HepG2 (cell line): Measurements from ENCODE around the gene CRYAA. TPM values are rescaled to one million over a fixed set of nuclear protein-coding genes. Genes with fewer than 3 reads are reported as not detected.

Experiments used
- ATAC-seq: fragments of 200-7000 bp; cut with Tn5 transposase; 3 replicates; pipeline ENCODE4 v1.9.1; 2020; ENCODE audit warnings: mild to moderate bottlenecking, moderate library complexity
- BruUV-seq: library from RNA; stranded (reverse); fragments of 400-500 nt; replicated peaks from 2 replicates; lab custom pipeline; 2021; lab: Mats Ljungman, UMichigan
- CTCF ChIA-PET: fragments of 300-600 bp; formaldehyde crosslinking; extraction: SDS; loops from one replicate; lab custom pipeline; 2021; ENCODE audit warnings: low total read pairs, inconsistent platforms, low intra/inter-chr PET ratio; lab: Yijun Ruan, JAX
- POLR2A ChIA-PET: fragments of 350-600 bp; sonication (Branson Sonifier 250); formaldehyde crosslinking; loops from one replicate; lab custom pipeline; 2020; ENCODE audit warnings: antibody characterized with exemption, inconsistent platforms; lab: Yijun Ruan, JAX
- DNase-seq: peaks from one replicate; pipeline ENCODE4 v3.0.0-alpha.2; 2015; ENCODE audit warnings: low spot score
- FAIRE-seq: peaks from 3 replicates; lab custom pipeline; 2011; peaks lifted over from hg19 to GRCh38; lab: Jason Lieb, UNC
- H2AFZ ChIP-seq: one replicate; pipeline ENCODE4 v1.6.1; 2011; ENCODE audit warnings: low read length, inconsistent platforms
- H3K27ac ChIP-seq: fragments of 300-600 bp; 3 replicates; pipeline ENCODE4 v1.8.0; 2011; ENCODE audit warnings: mixed run types, mild to moderate bottlenecking, mixed read lengths, low read length, inconsistent platforms; ENCODE audit not compliant: insufficient read depth; ENCODE audit errors: extremely low read length
- H3K27me3 ChIP-seq, 2 experiments: fragments of 200-600 bp in 1 of 2; 2 replicates in 1 of 2; 3 replicates in 1 of 2; pipeline versions ENCODE4 v1.6.0 to v1.8.0; 2011; ENCODE audit warnings: low read length in 2 of 2, mild to moderate bottlenecking in 2 of 2, moderate library complexity in 2 of 2, inconsistent platforms in 1 of 2; ENCODE audit not compliant: insufficient read depth in 2 of 2, control insufficient read depth in 1 of 2
- H3K36me3 ChIP-seq, 2 experiments: fragments of 200-600 bp in 1 of 2; replicated peaks in 1 of 2; 2 replicates in 1 of 2; 3 replicates in 1 of 2; pipeline versions ENCODE4 v1.5.1 to v1.8.0; 2011; ENCODE audit warnings: low read length in 2 of 2, inconsistent platforms in 1 of 2; ENCODE audit not compliant: insufficient read depth in 2 of 2, control insufficient read depth in 1 of 2
- H3K4me1 ChIP-seq: 2 replicates; pipeline ENCODE4 v1.5.1; 2012; ENCODE audit warnings: low read length, inconsistent platforms; ENCODE audit not compliant: insufficient read depth
- H3K4me2 ChIP-seq: 2 replicates; pipeline ENCODE4 v1.6.0; 2011; ENCODE audit warnings: low read depth, low read length, inconsistent platforms
- H3K4me3 ChIP-seq, 3 experiments: fragments of 200-600 bp in 1 of 3; sonication (generic), shearing (Covaris generic) in 1 of 3; replicated peaks in 1 of 3; 2 replicates each; pipeline ENCODE4 v1.5.1; 2011 to 2016; ENCODE audit warnings: low read length in 3 of 3, inconsistent platforms in 2 of 3, low read depth in 2 of 3, mild to moderate bottlenecking in 2 of 3, control low read depth in 1 of 3, mixed read lengths in 1 of 3; ENCODE audit not compliant: insufficient read depth in 1 of 3
- H3K79me2 ChIP-seq: one replicate; pipeline ENCODE4 v1.6.1; 2011; ENCODE audit warnings: low read length, inconsistent platforms; ENCODE audit not compliant: insufficient read depth
- H3K9ac ChIP-seq: 2 replicates; pipeline ENCODE4 v1.6.0; 2011; ENCODE audit warnings: mild to moderate bottlenecking, low read depth, low read length, inconsistent platforms; ENCODE audit not compliant: insufficient read depth
- H3K9me3 ChIP-seq: 2 replicates; pipeline ENCODE4 v1.5.1; 2012; ENCODE audit warnings: mild to moderate bottlenecking, low read length
- H4K20me1 ChIP-seq: 2 replicates; pipeline ENCODE4 v1.6.0; 2011; ENCODE audit warnings: inconsistent platforms, mild to moderate bottlenecking, low read length, moderate library complexity; ENCODE audit not compliant: insufficient read depth
- HMG20A ChIP-seq: IDR thresholded peaks from 2 replicates; pipeline ENCODE4 v1.6.1; 2016; ENCODE audit warnings: borderline replicate concordance
- KAT8 ChIP-seq: IDR thresholded peaks from 2 replicates; pipeline ENCODE4 v1.6.1; 2016; ENCODE audit warnings: missing genetic modification reagents, missing compliant biosample characterization
- RBM39 ChIP-seq: fragments of 200-400 bp; formaldehyde crosslinking; IDR thresholded peaks from one replicate; pipeline ENCODE4 v1.6.1; 2018; ENCODE audit warnings: antibody characterized with exemption, mild to moderate bottlenecking, low read depth, low read length; ENCODE audit not compliant: poor library complexity, severe bottlenecking
- ZNF160 ChIP-seq: sonication (generic); formaldehyde crosslinking; IDR thresholded peaks from 2 replicates; pipeline ENCODE4 v1.8.0; 2022; ENCODE audit warnings: mild to moderate bottlenecking, inconsistent platforms, missing genetic modification reagents
- ZNF709 ChIP-seq: sonication (generic); formaldehyde crosslinking; IDR thresholded peaks from 2 replicates; pipeline ENCODE4 v1.5.0; 2020; ENCODE audit warnings: mild to moderate bottlenecking, missing genetic modification reagents
- WGBS: methylation state at CpG from one replicate; pipeline ENCODE4 v1.1.6; 2017; ENCODE audit warnings: low lambda C conversion rate; 5-methylcytosine and 5-hydroxymethylcytosine counted together
- in situ Hi-C: cut with HindIII; loops from 2 replicates; pipeline ENCODE4 v1.10.0; 2017; ENCODE audit warnings: low pct_unique_long_range_greater_than_20kb; ENCODE audit not compliant: extremely low pct_ligation_motif_present
- intact Hi-C: fragments of 100-400 bp; cut with micrococcal nuclease; formaldehyde crosslinking; loops from one replicate; pipeline ENCODE4 v1.10.0; 2022; ENCODE audit not compliant: unreplicated experiment
- polyA plus RNA-seq, 8 experiments: library from polyadenylated mRNA; depleted of rRNA in 3 of 8; stranded (reverse) in 7 of 8; unstranded in 1 of 8; fragments of >200 nt; fragmentation: Illumina TruSeq in 4 of 8; extraction: Trizol in 4 of 8; gene quantifications; 2 replicates each; pipeline versions ENCODE4 v1.2.1 to v1.2.3, GENCODE V29; 2011 to 2016; ENCODE audit warnings: low read depth in 4 of 8, missing spikeins in 1 of 8, mixed read lengths in 1 of 8; ENCODE audit not compliant: insufficient read depth in 1 of 8
- total RNA-seq, 5 experiments: library from RNA; depleted of rRNA; stranded (reverse); fragments of >200 nt; fragmentation: Illumina TruSeq; extraction: Trizol; gene quantifications; 2 replicates each; pipeline ENCODE4 v1.2.3, GENCODE V29; 2016; ENCODE audit warnings: low read depth in 1 of 5
- TF ChIP-seq, protein P1 (sequence below): sonication (generic); formaldehyde crosslinking; IDR thresholded peaks from one replicate; pipeline ENCODE4 v1.5.1; 2020; ENCODE audit warnings: mild to moderate bottlenecking, missing genetic modification reagents; ENCODE audit errors: not compliant biosample characterization

The CRYAA gene
- total and polyA plus RNA-seq, 2 of the 13 experiments (the other 11 are each of a cell fraction or from before 2014, with no cell fraction given): 5.6 to 8.6 TPM

- no peak for TF ChIP-seq ZNF709 (CRISPR knock-in tag)
These were observed 28.0 kb downstream of the CRYAA start (continued) for GRCh38 chr21:43196826-43197225.

DNA sequence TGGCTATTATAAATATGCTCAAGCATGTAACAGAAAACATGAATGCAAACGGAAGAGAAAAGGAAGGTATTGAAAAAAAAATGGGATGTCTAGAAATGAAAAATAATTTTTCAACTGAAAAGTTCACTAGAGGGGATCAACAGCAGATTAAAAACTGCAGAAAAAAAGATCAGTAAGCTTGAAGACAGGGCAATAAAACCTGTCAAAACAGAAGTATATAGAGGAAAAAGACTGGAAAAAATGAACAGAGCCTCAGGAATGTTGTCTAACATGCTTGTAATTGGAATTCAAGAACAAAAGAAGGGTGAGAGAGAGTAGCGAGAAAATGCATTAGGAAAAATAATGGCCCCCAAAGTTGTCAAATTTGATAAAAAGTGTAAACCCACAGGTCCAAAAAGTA lies 29.6 kb downstream of the CRYAA start:
- TF ChIP-seq HMG20A (CRISPR knock-in tag) (no peak), KAT8 (CRISPR knock-in tag) (no peak), ZNF160 (CRISPR knock-in tag) (0 out of 2 replicates have a peak, but pooled peaks have one; percentile 39), RBM39 (no peak)
- TF ChIP-seq, protein P1, sequence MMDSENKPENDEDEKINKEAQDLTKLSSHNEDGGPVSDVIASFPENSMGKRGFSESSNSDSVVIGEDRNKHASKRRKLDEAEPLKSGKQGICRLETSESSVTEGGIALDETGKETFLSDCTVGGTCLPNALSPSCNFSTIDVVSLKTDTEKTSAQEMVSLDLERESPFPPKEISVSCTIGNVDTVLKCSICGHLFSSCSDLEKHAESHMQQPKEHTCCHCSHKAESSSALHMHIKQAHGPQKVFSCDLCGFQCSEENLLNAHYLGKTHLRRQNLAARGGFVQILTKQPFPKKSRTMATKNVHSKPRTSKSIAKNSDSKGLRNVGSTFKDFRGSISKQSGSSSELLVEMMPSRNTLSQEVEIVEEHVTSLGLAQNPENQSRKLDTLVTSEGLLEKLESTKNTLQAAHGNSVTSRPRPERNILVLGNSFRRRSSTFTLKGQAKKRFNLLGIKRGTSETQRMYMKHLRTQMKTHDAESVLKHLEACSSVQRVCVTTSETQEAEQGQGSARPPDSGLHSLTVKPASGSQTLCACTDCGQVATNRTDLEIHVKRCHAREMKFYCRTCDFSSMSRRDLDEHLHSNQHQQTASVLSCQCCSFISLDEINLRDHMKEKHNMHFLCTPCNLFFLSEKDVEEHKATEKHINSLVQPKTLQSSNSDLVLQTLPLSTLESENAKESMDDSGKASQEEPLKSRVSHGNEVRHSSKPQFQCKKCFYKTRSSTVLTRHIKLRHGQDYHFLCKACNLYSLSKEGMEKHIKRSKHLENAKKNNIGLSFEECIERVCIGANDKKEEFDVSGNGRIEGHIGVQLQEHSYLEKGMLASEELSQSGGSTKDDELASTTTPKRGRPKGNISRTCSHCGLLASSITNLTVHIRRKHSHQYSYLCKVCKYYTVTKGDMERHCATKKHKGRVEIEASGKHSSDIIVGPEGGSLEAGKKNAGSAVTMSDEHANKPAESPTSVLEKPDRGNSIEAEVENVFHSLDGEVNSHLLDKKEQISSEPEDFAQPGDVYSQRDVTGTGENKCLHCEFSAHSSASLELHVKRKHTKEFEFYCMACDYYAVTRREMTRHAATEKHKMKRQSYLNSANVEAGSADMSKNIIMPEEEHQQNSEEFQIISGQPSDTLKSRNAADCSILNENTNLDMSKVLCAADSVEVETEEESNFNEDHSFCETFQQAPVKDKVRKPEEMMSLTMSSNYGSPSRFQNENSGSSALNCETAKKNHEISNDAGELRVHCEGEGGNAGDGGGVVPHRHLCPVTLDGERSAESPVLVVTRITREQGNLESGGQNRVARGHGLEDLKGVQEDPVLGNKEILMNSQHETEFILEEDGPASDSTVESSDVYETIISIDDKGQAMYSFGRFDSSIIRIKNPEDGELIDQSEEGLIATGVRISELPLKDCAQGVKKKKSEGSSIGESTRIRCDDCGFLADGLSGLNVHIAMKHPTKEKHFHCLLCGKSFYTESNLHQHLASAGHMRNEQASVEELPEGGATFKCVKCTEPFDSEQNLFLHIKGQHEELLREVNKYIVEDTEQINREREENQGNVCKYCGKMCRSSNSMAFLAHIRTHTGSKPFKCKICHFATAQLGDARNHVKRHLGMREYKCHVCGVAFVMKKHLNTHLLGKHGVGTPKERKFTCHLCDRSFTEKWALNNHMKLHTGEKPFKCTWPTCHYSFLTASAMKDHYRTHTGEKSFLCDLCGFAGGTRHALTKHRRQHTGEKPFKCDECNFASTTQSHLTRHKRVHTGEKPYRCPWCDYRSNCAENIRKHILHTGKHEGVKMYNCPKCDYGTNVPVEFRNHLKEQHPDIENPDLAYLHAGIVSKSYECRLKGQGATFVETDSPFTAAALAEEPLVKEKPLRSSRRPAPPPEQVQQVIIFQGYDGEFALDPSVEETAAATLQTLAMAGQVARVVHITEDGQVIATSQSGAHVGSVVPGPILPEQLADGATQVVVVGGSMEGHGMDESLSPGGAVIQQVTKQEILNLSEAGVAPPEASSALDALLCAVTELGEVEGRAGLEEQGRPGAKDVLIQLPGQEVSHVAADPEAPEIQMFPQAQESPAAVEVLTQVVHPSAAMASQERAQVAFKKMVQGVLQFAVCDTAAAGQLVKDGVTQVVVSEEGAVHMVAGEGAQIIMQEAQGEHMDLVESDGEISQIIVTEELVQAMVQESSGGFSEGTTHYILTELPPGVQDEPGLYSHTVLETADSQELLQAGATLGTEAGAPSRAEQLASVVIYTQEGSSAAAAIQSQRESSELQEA (CRISPR knock-in tag): no peak
- no TSS peak for BruUV-seq
- peaks cover 18% of the 10 kb centered on the region for H3K9me3 ChIP-seq
- ChIA-PET POLR2A (no interaction called here), CTCF (no interaction called here)
- H4K20me1 ChIP-seq: no peaks in the 10 kb centered on the region
- H3K36me3 ChIP-seq: no peaks in the 10 kb centered on the region
- H2AFZ ChIP-seq: no peak overlapping the region
- 94% methylated on average over 2 of the region's 2 CpGs for WGBS
- in situ Hi-C loops: no loop called here
- no peak for ATAC-seq
- H3K4me2 ChIP-seq: no peak overlapping the region
- no peaks in the 10 kb centered on the region for H3K79me2 ChIP-seq
- DNase-seq: no peak
- intact Hi-C loops: no loop called here
- H3K9ac ChIP-seq: no peak overlapping the region
- H3K4me3 ChIP-seq: no peak overlapping the region
- H3K4me1 ChIP-seq: peaks cover 41% of the 10 kb centered on the region
- no peaks in the 10 kb centered on the region for H3K27me3 ChIP-seq
- H3K27ac ChIP-seq: no peak overlapping the region
- FAIRE-seq: no peak
